ENCODE data around the gene WWOX.

WWOX gene

GRCh38 chr16:78368121-78369102, 269.0 kb downstream of the WWOX start:
- DNase-seq, result no peak

- no peak for DNase-seq
These were observed 272.8 kb downstream of the WWOX start for GRCh38 chr16:78372277-78372676.

- DNase-seq, result no peak
These were observed 275.7 kb downstream of the WWOX start for GRCh38 chr16:78375055-78375679.

GRCh38 chr16:78376452-78376851, 277.0 kb downstream of the WWOX start:
- DNase-seq, result no peak

- no peak for DNase-seq
These were observed 277.9 kb downstream of the WWOX start for GRCh38 chr16:78377312-78377711.

- no peak for DNase-seq
These were observed 281.6 kb downstream of the WWOX start for GRCh38 chr16:78381060-78381459.

- DNase-seq, result no peak
These were observed 283.7 kb downstream of the WWOX start for GRCh38 chr16:78383118-78383517.

- DNase-seq, result no peak
These were observed 285.8 kb downstream of the WWOX start for GRCh38 chr16:78385086-78385805.

- DNase-seq, result no peak
These were observed 287.3 kb downstream of the WWOX start for GRCh38 chr16:78386557-78387324.

- DNase-seq, result no peak
These were observed 289.6 kb downstream of the WWOX start for GRCh38 chr16:78389009-78389498.

GRCh38 chr16:78390092-78390491, 290.6 kb downstream of the WWOX start:
- no peak for DNase-seq

- no peak for DNase-seq
These were observed 291.3 kb downstream of the WWOX start for GRCh38 chr16:78390508-78391324.

GRCh38 chr16:78392585-78393195, 293.2 kb downstream of the WWOX start:
- DNase-seq, result no peak

GRCh38 chr16:78395035-78395434, 295.6 kb downstream of the WWOX start:
- DNase-seq, result no peak

- DNase-seq, result no peak
These were observed 296.6 kb downstream of the WWOX start for GRCh38 chr16:78396046-78396445.

GRCh38 chr16:78396673-78397072, 297.2 kb downstream of the WWOX start:
- DNase-seq, result no peak

- DNase-seq, result no peak
These were observed 299.9 kb downstream of the WWOX start for GRCh38 chr16:78399384-78399783.

GRCh38 chr16:78402833-78403232, 303.4 kb downstream of the WWOX start:
- no peak for DNase-seq

GRCh38 chr16:78405040-78405439, 305.6 kb downstream of the WWOX start:
- DNase-seq, result no peak

GRCh38 chr16:78405833-78406232, 306.4 kb downstream of the WWOX start:
- DNase-seq, result no peak

GRCh38 chr16:78407191-78407590, 307.7 kb downstream of the WWOX start:
- no peak for DNase-seq

Measured in DMS79 (cell line).